Caco-2 (cell line): ENCODE measurements around the gene NOL12. TPM values are rescaled to one million over a fixed set of nuclear protein-coding genes. Genes with fewer than 3 reads are reported as not detected.

Experiments used
- BruUV-seq: library from RNA; stranded (reverse); fragments of 400-500 nt; replicated peaks from 2 replicates; lab custom pipeline; 2021; lab: Mats Ljungman, UMichigan
- CTCF ChIA-PET: fragments of 300-600 bp; sonication (Branson Sonifier 250); formaldehyde crosslinking; loops from one replicate; lab custom pipeline; 2022; ENCODE audit warnings: antibody characterized with exemption; lab: Charles Lee
- POLR2A ChIA-PET: fragments of 300-600 bp; sonication (Branson Sonifier 250); formaldehyde crosslinking; loops from one replicate; lab custom pipeline; 2022; ENCODE audit warnings: antibody characterized with exemption; lab: Charles Lee
- DNase-seq, 2 experiments: peaks; one replicate each; pipeline versions ENCODE4 v3.0.0 to v3.0.0-alpha.2; 2020 to 2022
- H3K27me3 ChIP-seq: replicated peaks from 2 replicates; pipeline ENCODE4 v1.6.0; 2011; ENCODE audit warnings: low read length; ENCODE audit not compliant: control insufficient read depth, insufficient read depth
- H3K36me3 ChIP-seq: 2 replicates; pipeline ENCODE4 v1.5.1; 2011; ENCODE audit warnings: low read length; ENCODE audit not compliant: control insufficient read depth, insufficient read depth
- H3K4me1 ChIP-seq: fragments of 250-450 bp; sonication (Bioruptor Pico); 2 replicates; pipeline ENCODE4 v1.5.1; 2020; ENCODE audit warnings: mild to moderate bottlenecking
- H3K4me3 ChIP-seq: 2 replicates; pipeline ENCODE4 v1.5.1; 2011; ENCODE audit warnings: low read depth, mild to moderate bottlenecking, control low read depth, low read length
- H3K9me3 ChIP-seq: fragments of 250-450 bp; sonication (Bioruptor Pico); 2 replicates; pipeline ENCODE4 v1.5.1; 2020; ENCODE audit warnings: mild to moderate bottlenecking, moderate library complexity
- H3K27ac Mint-ChIP-seq: one replicate; pipeline ENCODE4 v1.8.0; 2022; ENCODE audit warnings: mixed read lengths; ENCODE audit not compliant: unreplicated experiment
- H3K27me3 Mint-ChIP-seq: one replicate; pipeline ENCODE4 v1.8.0; 2022; ENCODE audit warnings: mixed read lengths; ENCODE audit not compliant: insufficient read depth, unreplicated experiment
- H3K36me3 Mint-ChIP-seq: one replicate; pipeline ENCODE4 v1.8.0; 2022; ENCODE audit warnings: mild to moderate bottlenecking, mixed read lengths; ENCODE audit not compliant: insufficient read depth, unreplicated experiment
- H3K4me1 Mint-ChIP-seq: one replicate; pipeline ENCODE4 v1.8.0; 2022; ENCODE audit warnings: low read depth, mixed read lengths; ENCODE audit not compliant: unreplicated experiment
- H3K4me3 Mint-ChIP-seq: one replicate; pipeline ENCODE4 v1.8.0; 2022; ENCODE audit warnings: mild to moderate bottlenecking, moderate library complexity, mixed read lengths; ENCODE audit not compliant: unreplicated experiment
- H3K9me3 Mint-ChIP-seq: one replicate; pipeline ENCODE4 v1.8.0; 2022; ENCODE audit warnings: mixed read lengths; ENCODE audit not compliant: unreplicated experiment
- intact Hi-C: fragments of 100-400 bp; cut with micrococcal nuclease; formaldehyde crosslinking; loops from one replicate; pipeline ENCODE4 v1.10.0; 2022; ENCODE audit not compliant: unreplicated experiment
- total RNA-seq: library from RNA; stranded (reverse); gene quantifications from 2 replicates; pipeline ENCODE4 v1.2.3, GENCODE V29; 2022
- TF ChIP-seq, protein P1 (sequence below), 2 experiments: fragments of 200-600 bp in 1 of 2; IDR thresholded peaks; 1 replicate in 1 of 2; 2 replicates in 1 of 2; pipeline versions ENCODE4 v1.5.1 to v1.8.0; 2011 to 2022; ENCODE audit warnings: antibody characterized with exemption in 1 of 2, control low read depth in 1 of 2, inconsistent platforms in 1 of 2, low read depth in 1 of 2, low read length in 1 of 2, mild to moderate bottlenecking in 1 of 2, moderate library complexity in 1 of 2; ENCODE audit not compliant: insufficient read depth in 1 of 2, severe bottlenecking in 1 of 2, unreplicated experiment in 1 of 2

The NOL12 gene
- total RNA-seq, 1 experiment from 2014 or later = 20.2 TPM

DNA sequence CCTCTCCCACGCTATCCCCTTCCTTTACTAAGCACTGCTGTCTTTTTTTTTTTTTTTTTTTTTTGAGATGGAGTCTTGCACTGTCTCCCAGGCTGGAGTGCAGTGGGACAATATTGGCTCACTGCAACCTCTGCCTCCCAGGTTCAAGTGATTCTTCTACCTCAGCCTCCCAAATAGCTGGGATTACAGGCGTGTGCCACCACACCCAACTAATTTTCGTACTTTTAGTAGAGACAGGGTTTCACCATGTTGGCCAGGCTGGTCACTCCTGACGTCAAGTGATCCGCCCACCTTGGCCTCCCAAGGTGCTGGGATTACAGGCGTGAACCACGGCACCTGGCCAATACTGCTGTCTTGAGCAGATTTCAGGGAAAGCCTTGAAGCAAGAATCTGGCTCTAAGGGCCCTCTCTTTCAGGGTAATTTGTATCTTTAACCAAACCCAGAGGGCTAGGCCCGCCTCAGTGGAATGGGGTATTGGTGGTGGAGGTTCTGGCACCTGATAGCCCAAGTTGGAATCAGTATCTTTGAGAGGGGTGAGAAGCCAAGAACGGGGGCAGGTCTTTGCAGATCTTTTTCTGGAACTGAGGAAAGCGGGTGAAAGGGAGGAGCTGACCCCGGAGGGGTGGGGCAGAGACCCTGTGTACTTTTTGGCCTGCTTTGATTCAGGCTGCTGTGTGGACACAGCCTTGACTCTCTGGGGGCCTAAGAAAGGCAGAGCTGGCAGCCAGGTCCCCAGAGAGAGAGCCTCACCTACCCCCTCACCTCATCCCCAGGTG, 47.7 kb downstream of the NOL12 start:
- BruUV-seq = no TSS peak
- DNase-seq = no peak
- H3K9me3 Mint-ChIP-seq = no peaks in the 10 kb centered on the region
- ChIA-PET POLR2A (no interaction called here), CTCF (interaction anchor here (1.3 kb wide), 1 partner anchor 91 kb away, joined by 8 read pairs; no protein-coding TSS in a partner anchor)
- peaks cover 13% of the 10 kb centered on the region for H3K36me3 Mint-ChIP-seq
- no peak overlapping the region for H3K27ac Mint-ChIP-seq
- Histone ChIP-seq H3K4me1 (peaks cover 35% of the 10 kb centered on the region), H3K9me3 (no peaks in the 10 kb centered on the region), H3K4me3 (no peak overlapping the region), H3K27me3 (no peaks in the 10 kb centered on the region), H3K36me3 (no peaks in the 10 kb centered on the region)
- no peak overlapping the region for H3K4me3 Mint-ChIP-seq
- TF ChIP-seq, protein P1, sequence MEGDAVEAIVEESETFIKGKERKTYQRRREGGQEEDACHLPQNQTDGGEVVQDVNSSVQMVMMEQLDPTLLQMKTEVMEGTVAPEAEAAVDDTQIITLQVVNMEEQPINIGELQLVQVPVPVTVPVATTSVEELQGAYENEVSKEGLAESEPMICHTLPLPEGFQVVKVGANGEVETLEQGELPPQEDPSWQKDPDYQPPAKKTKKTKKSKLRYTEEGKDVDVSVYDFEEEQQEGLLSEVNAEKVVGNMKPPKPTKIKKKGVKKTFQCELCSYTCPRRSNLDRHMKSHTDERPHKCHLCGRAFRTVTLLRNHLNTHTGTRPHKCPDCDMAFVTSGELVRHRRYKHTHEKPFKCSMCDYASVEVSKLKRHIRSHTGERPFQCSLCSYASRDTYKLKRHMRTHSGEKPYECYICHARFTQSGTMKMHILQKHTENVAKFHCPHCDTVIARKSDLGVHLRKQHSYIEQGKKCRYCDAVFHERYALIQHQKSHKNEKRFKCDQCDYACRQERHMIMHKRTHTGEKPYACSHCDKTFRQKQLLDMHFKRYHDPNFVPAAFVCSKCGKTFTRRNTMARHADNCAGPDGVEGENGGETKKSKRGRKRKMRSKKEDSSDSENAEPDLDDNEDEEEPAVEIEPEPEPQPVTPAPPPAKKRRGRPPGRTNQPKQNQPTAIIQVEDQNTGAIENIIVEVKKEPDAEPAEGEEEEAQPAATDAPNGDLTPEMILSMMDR (IDR thresholded peaks at IDR 0.05; ENCODE audit: insufficient read depth in 1 of 2, low read depth in 1 of 2, low read length in 1 of 2, severe bottlenecking in 1 of 2, unreplicated experiment in 1 of 2) = no peak
- no peaks in the 10 kb centered on the region for H3K27me3 Mint-ChIP-seq
- intact Hi-C loops = loop anchor here (2.0 to 5.0 kb wide), 2 partner anchors 37 to 58 kb away; partner anchors contain the start of gene TRIOBP
- peaks cover 13% of the 10 kb centered on the region for H3K4me1 Mint-ChIP-seq

DNA sequence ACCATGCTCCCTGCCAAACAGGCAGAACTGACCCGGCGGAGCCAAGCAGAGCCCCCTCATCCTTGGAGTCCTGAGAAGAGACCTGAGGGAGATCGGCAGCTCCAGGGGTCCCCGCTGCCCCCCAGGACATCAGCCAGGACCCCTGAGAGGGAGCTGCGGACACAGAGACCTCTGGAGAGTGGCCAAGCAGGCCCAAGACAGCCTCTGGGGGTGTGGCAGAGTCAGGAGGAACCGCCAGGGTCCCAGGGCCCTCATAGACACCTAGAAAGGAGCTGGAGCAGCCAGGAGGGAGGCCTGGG, 48.2 kb downstream of the NOL12 start:
- Mint-ChIP-seq H3K4me1 (peaks cover 13% of the 10 kb centered on the region), H3K27me3 (no peaks in the 10 kb centered on the region), H3K4me3 (no peak overlapping the region), H3K9me3 (no peaks in the 10 kb centered on the region), H3K36me3 (peaks cover 13% of the 10 kb centered on the region), H3K27ac (no peak overlapping the region)
- no peak for DNase-seq
- BruUV-seq = no TSS peak
- Histone ChIP-seq H3K36me3 (no peaks in the 10 kb centered on the region), H3K4me3 (no peak overlapping the region), H3K9me3 (no peaks in the 10 kb centered on the region), H3K27me3 (no peaks in the 10 kb centered on the region), H3K4me1 (peaks cover 35% of the 10 kb centered on the region)
- intact Hi-C loops = loop anchor here (5.0 kb wide), 1 partner anchor 58 kb away; no protein-coding TSS in a partner anchor
- ChIA-PET CTCF (interaction anchor here (1.2 to 1.3 kb wide), 2 partner anchors 76 to 91 kb away, joined by 5 to 8 read pairs; partner anchors contain the start of gene PDXP), POLR2A (no interaction called here)
- TF ChIP-seq, protein P1 (IDR thresholded peaks at IDR 0.05; ENCODE audit: insufficient read depth in 1 of 2, low read depth in 1 of 2, low read length in 1 of 2, severe bottlenecking in 1 of 2, unreplicated experiment in 1 of 2) = no peak

DNA sequence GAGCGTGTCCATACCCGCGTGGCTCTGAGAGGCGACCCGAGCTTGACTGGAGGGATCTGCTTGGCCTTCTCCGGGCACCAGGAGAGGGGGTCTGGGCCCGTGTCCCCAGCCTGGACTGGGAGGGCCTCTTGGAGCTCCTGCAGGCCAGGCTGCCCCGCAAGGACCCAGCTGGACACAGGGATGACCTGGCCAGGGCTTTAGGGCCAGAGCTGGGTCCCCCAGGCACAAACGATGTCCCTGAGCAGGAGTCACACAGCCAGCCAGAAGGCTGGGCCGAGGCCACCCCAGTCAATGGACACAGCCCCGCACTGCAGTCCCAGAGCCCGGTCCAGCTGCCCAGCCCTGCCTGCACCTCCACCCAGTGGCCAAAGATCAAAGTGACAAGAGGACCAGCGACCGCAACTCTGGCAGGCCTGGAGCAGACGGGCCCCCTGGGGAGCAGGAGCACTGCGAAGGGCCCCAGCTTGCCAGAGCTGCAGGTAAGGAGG, 48.9 kb downstream of the NOL12 start:
- peaks cover 13% of the 10 kb centered on the region for H3K4me1 Mint-ChIP-seq
- no peaks in the 10 kb centered on the region for H3K9me3 ChIP-seq
- ChIA-PET CTCF (interaction anchor here (1.2 to 1.3 kb wide), 2 partner anchors 77 to 92 kb away, joined by 5 to 8 read pairs; partner anchors contain the start of gene PDXP), POLR2A (interaction anchor here (0.6 kb wide), 2 partner anchors 77 to 136 kb away, joined by 3 to 19 read pairs; partner anchors contain the start of gene PDXP)
- DNase-seq = peak; percentile 75 to 77
- H3K27ac Mint-ChIP-seq = no peak overlapping the region
- no peaks in the 10 kb centered on the region for H3K9me3 Mint-ChIP-seq
- no peak overlapping the region for H3K4me3 Mint-ChIP-seq
- TF ChIP-seq, protein P1 (IDR thresholded peaks at IDR 0.05; ENCODE audit: insufficient read depth in 1 of 2, low read depth in 1 of 2, low read length in 1 of 2, severe bottlenecking in 1 of 2, unreplicated experiment in 1 of 2) = peak; percentile 44 to 71
- H3K36me3 ChIP-seq = no peaks in the 10 kb centered on the region
- H3K36me3 Mint-ChIP-seq = peaks cover 13% of the 10 kb centered on the region
- intact Hi-C loops = loop anchor here (5.0 kb wide), 2 partner anchors 57 to 93 kb away; no protein-coding TSS in a partner anchor
- no peaks in the 10 kb centered on the region for H3K27me3 ChIP-seq
- H3K4me3 ChIP-seq = no peak overlapping the region
- no peaks in the 10 kb centered on the region for H3K27me3 Mint-ChIP-seq
- no TSS peak for BruUV-seq
- peaks cover 35% of the 10 kb centered on the region for H3K4me1 ChIP-seq
